ENCODE results near the gene THAP9.
"Not testable (repeated sequence)": the region's sequence is repeated elsewhere in the genome, so short reads cannot be mapped to it uniquely, and the experiment has no call there.

Gene THAP9

DNA sequence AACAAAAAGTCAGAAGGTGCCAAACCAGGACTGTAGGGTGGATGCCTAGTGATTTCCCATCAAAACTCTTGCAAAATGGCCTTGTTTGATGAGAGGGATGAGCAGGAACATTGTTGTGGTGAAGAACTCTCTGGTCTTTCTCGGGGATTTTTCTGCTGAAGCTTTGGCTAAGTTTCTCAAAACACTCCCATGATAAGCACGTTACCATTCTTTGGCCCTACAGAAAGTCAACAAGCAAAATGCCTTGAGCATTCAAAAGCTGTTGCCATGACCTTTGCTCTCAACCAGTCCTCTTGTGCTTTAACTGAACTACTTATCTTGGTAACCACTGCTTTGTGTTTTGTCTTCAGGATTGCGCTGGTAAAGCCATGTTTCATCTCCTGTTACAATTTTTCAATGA is 6.6 kb upstream of the THAP9 start:
- no peak for DNase-seq

DNA sequence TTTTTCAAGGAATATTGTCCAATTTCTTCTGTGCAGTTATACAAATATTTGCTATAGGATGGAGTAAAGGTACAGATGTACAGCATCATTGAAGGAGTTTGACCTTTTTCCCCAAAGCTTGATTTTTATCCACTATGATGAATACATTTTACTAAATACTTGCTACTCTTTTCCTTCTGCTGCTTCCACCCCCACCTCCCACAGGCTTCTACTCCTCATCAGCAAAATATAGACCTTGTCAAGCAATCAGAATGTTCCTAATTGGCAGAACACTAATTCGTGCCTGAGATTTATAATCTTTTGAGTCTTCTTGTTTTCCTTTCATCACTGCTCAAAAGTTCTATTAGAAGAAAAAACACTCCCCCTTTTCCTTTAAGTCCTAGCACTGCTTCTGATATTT is 3.8 kb upstream of the THAP9 start:
- no peak for DNase-seq

DNA sequence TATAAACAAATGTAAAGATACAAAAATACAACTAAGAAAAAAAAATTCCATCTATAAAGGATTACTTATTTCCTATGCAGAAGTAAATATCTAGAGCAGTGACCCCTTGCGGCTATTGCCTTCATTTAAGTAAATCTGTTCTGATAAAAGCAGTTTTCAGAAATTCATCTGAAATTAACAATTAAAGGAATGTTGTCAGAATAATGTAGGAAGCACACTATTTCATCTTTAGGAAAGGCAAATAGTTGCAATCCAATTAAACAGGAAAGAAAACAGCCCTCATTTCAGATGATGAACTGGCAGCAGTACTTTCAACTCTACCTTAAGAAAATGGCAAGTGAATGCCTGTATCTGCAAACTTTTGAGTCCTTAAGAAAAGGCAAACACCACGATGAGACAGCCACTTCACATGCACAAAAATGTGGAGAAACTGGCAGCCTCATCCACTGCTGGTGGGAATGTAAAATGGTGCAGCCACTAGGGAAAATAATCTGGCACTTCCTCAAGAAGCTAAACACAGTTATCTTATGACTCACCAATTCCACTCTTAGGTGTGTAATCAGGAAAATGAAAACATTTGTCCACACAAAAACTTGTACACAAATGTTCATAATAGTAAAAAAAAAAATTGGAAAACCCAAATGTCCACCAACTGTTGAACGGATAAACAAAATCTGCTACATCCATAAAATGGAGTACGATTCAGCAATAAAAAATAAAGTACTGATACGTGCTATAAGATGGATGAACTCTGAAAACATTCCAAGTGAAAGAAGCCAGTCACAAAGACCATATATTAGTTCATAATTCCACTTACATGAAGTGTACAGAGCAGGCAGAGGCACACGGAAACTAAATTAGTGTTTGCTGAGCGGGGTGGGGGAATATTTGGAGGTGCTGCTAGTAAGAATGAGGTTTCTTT is 2.0 kb upstream of the THAP9 start:
- DNase-seq, result no peak

DNA sequence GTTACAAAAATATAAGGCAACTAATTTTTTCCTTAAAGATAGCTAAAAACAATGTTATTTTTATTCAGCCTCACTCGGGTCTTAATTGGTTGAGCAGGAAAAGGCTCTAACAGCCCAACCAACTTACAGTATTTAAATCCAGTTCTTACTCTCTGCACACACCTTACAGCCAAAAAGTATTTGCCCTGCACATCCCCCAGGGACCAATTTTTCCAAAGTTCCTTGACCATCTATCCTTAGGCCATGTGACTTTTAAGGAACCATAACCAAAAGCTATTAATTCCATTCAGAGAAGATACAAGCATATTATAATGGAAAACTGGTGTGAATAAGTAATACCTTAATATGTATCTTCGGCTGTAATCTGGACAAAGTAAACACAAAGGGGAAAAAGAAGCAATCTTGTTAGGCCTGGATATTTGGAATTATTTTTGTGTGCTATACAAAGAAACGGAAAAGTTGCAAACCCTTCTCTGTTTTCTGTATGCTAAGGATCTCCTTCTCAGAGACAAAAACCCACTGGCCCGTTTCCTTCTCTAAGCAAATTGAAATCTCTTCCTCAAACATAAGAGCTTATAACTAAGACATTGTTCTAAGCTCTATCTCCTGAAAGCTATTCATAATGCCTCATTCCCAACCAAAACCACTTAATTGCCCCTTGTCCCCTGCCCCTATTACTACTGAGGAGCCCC is 1.0 kb upstream of the THAP9 start:
- no peak for DNase-seq

DNA sequence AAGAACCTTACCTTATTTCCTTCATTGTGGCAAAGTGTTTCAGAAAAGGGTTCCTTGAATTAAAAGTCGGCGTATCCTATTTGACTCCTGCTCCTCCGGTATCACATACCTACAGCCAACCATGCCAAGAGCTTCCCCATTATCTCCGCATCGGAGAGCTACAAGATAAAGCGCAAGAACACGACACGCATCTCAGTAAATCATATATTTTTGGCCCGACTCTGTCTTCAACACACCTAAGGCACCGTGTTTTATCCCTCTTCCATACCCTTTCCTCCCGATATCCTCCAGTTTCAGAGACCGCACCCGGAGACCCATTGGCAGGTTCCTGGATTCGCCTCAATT is 497 bp upstream of the THAP9 start:
- no peak for DNase-seq

DNA sequence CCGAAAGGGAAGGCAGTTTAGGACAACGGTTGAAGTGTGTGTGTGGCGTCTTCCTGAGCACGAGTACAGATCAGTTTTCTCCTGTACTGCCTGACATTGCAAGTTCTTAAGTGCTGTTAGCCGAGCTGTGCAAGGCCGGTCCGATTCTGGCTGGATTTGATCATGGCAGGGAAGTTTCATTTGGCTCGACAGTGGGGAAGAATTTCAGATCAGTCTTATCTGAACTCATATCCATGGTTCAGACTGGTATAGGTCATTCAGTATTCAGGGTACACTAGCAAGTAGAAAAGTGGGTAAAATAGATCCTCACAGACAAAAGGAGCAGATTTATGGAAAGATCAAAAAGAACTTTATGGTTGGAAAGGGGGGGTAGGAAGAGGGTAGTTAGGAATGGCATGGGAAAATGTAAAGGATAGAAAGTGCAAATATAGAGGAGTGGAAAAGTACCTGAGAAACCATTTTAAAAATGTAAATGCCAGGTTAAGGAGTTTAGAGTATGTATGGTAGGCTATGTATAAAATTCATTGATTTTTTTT is 716 bp downstream of the THAP9 start:
- DNase-seq, result no peak

DNA sequence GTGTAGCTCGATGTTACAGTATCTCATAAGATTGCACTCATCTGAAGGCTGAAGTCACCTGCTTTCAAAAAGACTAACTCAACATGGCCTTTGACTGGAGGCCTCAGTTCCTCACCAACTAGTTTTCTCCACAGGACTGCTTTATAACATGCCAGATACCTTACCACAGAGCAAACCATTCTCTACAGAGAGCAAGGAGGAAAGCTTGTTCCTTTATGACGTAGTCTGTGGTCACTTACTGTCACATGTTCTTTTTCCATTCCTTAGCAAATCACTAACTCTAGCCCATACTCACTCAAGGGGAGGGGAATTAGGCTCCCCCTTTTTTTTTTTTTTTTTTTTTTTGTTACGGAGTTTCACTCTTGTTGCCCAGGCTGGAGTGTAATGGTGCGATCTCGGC is 3.2 kb downstream of the THAP9 start:
- DNase-seq, result no peak

DNA sequence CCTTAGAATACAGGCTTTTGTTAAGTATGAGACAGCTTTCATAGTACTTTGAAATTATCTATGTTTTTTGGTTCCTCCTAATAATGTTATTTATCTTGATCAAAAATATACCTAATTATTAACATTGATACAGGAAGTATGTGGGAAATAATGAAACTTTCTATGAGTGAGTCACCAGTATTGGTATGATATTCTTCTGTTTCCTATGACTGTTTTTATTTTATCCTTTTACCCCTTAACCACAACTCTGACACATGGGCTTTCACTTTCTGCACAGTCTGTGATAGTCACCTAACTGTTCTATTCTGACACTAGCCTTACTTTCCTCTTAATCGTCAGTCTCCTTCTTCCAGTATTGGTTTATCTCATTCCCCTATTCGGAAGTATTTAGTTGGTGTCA is 4.7 kb downstream of the THAP9 start:
- no peak for DNase-seq

DNA sequence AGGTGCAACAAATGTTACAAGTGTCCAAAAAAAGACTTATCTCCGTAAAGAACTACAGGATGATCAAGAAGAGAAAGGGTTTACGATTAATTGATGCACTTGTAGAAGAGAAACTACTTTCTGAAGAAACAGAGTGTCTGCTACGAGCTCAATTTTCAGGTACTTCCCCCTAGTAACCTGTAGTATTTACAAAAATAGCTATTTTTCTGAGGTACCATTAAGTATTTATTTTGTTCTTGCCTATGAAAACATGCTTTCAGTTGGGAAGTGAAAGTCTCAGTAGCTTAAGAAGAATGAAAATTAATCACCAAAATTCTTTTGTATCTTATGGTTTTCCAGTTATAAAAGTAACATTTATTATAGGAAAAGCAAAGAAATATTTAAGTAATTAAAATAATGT is 5.9 kb downstream of the THAP9 start:
- DNase-seq, result no peak

DNA sequence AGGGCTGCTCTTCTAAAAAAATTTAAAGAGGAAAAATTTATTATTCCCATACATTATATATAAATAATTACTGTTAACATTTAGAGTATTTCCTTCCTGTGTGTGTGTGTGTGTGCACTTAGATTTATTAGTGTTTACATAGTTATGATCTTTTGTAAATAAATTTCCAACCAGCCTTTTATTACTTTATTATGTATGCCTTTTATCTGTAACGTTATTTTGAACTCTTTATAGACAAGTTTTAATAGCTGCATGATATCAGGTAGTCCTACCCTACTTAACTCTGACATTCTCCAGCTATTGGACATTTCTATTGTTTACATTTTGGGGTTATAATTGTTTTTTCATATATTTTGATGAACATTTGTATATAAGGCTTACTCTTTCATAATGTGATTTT is 8.8 kb downstream of the THAP9 start:
- DNase-seq, result no peak

DNA sequence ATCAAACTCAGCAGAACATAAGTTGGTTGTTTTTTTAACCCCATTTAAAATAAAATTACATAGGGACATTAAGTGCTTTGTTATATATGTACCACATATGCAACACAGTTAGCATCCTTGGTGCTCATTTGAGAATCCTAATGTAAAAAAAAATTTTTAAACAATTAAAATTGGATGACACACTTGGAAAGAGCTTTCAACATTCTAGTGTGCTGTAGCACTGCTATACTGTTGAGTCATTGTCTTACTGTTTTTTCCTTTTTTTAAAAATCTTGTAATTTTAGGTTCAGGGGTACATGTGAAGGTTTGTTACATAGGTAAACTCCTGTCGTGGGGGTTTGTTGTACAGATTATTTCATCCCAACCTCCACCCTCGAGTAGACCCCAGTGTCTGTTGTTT is 12.8 kb downstream of the THAP9 start:
- no peak for DNase-seq

DNA sequence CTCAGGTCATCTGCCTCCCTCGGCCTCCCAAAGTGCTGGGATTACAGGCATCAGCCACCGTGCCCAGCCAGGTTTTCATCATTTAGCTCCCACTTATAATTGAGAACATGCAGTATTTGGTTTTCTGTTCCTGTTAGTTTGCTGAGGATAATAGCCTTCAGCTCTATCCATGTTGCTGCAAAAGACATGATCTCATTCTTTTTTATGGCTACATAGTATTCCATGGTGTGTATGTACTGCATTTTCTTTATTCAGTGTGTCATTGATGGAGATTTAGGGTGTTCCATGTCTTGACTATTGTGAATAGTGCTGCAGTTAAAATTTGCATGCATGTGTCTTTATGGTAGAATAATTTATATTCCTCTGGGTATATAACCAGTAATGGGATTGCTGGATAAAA is 13.4 kb downstream of the THAP9 start:
- not testable (repeated sequence) for DNase-seq

DNA sequence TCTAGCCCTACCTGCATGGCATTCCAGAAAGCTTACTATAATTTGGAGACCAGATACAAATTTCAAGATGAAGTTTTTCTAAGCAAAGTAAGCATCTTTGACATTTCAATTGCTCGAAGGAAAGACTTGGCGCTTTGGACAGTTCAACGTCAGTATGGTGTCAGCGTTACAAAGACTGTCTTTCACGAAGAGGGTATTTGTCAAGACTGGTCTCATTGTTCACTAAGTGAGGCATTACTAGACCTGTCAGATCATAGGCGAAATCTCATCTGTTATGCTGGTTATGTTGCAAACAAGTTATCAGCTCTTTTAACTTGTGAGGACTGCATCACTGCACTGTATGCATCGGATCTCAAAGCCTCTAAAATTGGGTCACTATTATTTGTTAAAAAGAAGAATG is 17.6 kb downstream of the THAP9 start:
- no peak for DNase-seq

DNA sequence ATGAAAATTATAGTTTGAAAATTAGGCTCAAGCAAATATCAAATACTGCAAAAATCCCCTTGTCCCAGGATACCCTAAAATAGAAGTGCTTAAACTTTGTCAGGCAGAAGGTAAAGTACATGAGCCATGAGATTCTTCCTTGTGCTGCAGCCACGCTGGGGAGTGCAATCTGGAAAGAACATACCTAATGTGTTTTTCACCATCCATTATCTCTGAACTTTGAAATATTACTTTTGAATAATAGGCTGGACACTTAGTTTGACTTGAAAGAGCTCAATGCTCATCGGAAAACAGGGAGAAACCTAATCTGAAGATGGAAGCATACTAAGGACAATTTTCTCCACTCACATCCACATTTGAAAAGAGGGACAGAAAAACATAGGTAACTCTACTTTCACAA is 18.9 kb downstream of the THAP9 start:
- no peak for DNase-seq

DNA sequence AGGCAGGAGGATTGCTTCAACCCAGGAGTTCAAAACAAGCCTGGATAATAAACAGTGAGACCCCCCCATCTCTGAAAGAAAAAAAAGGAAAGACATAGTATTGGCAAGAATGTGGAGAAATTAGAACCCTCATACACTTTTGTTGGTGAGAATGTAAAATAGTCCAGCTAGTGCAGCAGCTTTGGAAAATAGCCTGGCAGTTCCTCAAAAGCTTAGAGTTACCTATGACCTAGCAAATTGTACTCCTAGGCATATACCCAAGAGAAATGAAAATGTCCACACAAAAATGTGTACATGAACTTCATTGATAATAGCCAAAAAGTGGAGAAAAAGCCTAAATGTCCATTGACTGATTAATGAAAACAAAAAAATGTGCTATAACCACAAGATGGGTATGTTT is 21.3 kb downstream of the THAP9 start:
- no peak for DNase-seq

DNA sequence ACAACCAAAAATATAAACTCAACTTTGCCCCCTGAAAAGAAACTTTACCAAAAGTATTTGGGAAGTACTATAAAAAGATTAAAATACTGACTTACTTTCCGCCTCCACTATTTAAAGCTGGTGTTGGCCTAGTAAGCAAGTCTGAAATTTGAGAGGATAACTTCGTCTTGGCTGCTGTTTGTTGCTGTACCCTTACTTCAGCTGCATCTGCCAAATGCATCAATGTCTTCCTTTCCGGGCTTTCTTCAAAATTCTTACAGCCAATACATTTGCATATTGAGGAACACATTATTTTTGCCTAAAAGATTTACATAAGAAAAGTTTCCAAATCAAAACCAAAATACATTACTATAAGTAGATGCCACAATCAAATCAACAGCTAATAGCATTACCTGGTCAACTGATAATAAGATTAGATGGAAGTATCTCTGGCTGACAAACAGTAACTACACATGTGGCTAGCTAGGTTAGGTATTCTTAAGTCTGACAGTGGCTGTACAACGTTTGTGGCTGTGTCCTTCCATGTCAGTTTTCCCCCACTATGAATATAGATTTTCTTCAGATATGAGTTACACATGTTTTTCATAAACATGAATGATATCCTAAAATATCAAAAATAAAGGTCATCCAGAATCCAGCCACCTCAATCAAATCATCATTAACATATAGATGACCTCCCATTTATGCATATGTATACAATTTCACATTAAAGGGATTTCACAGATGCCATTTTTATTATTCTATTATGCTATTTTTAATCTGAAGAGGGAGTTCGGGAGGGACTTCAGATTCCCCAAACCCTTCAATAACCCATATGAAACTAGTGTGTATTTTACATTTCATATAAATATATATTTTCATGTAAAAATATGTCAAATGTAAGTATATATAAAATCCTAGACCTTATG is 30.6 kb downstream of the THAP9 start:
- no peak for DNase-seq

DNA sequence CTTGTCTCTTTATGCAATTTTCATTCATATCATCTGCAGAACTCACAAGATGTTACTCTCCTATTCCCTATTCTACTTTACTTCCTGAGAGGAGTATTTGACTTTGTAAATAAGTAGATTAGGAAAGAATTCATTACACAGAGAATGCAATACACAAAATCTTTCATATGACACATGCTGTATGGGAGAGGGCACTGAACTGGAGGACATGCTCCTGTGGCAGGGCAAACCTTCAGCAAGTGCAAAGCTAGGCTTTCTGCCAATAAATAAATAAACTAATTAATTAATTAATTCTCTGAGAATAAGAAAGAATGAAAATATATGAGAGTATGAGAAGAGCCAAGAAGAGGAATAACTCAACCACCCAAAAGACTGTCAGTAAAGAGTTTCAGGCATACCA is 33.9 kb downstream of the THAP9 start:
- DNase-seq, result no peak

DNA sequence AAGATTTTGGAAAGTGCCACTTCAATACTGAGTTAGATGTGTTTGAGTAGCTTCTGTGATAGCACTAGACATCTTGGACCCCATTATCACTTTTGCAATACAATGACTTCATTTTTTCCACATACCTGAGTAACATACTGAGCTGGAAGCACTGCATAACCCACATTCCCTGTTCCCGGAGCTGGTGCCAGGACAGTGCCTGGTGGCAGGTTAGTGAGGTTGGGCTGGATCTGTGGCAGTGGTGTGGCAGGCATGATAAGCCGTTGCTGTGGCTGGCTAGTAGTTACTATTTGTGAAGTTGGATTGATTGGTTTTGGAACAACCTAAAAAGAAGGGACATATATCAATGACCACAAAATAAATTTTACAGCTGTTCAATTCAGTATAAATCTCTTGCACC is 38.9 kb downstream of the THAP9 start:
- no peak for DNase-seq

DNA sequence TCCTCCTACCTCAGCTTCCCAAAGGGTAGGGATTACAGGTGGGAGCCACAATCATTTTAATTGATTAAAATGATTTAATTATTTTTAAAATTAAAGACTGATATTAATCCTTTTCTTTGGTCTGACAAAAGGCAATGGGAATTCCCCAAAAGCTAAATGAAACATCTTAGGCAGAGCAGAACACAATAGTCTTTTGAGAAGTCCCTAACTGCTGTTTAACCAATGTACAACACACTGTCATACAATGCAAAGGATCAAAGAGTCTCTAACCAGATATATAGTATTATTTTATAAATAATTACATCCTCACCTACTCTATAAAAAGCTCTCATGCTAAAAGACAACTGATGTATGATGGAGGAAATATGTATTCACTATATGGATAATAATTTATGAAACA is 47.0 kb downstream of the THAP9 start:
- no peak for DNase-seq

DNA sequence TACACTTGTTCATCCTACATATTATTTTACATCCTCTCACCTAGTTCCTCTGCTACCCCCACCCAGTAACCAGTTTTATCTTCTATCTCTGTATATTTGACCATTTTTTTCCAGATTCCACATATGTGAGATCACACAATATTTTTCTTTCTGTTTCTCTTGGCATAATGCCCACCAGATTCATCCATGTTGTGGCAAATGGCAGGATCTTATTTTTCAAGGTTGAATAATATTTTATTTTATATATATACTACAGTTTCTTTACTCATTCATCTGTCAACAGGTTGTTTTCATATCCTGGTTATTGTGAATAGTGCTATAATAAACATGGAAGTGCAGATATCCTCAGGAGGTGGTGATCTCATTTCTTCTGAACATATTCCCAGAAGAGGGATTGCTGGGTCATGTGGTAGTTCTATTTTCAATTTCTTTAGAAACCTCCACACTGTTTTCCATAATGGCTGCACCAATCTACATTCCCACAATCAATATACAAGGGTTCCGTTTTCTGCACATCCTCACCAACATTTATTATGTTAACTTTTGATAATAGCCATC is 48.2 kb downstream of the THAP9 start:
- no peak for DNase-seq

DNA sequence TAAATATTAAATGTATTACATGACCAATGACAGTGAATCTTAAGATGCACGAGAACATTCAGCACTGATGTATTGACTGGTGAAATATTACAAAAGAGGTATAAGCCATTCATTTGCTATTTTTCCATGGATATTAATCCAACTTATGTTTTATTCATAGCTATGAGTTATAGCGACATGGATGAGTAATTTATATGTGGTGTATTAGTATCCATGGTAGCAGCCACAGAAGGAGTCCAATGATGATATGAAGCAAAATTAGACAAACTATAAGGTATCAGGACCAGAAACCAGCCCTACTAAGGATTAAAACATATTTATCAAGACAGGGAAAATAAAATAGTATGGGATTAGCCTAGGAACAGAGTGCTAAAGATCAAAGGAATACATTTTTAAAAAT is 50.7 kb downstream of the THAP9 start:
- DNase-seq, result no peak

DNA sequence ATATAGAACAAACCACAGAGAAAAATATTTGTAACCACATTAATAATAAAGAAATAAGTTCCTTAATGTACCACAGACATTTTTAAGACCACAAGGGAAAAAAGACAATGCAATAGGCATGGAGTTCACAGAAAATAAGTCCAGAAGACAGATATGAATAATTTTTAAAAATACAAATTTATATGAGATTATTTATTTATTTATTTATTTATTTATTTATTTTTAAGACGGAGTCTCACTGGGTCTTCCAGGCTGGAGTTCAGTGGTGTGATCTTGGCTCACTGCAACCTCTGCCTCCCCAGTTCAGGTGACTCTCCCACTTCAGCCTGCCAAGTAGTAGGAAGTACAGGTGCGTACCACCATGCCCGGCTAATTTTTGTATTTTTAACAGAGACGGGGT is 53.7 kb downstream of the THAP9 start:
- DNase-seq, result no peak

DNA sequence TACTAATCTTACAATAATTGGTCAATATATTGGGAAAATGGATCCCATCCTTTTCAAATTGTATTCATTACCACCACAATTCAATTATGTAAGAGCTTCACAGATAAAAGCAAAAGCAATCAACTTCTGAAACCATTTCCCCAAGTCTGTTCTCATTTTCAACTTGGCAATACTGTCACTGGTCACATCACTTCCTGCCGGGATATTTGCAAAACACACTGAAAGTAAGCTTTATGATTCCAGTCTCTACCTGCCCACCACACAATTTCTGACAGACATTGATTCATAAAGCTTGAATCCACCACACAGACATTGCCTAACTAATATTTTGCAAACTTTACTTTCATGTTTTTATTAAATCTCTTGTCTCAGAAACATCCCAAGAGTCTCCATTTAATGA is 56.5 kb downstream of the THAP9 start:
- no peak for DNase-seq

Data from stimulated activated CD4-positive, alpha-beta T cell treated with anti-CD3 and anti-CD28 coated beads, Interleukin-12 subunit alpha, Interleukin-12 subunit beta, amount 100 ng/mL, for 4 hours (primary cell).